SK-N-SH treated with all-trans-retinoic acid at 6 μM for 48 hours (cell line): ENCODE measurements around the gene LBH.

ENCODE experiments used
- CSDC2 ChIP-seq: fragments of 250-450 bp; sonication (Bioruptor Pico); IDR thresholded peaks from 2 replicates; pipeline ENCODE4 v1.5.0; 2020; ENCODE audit warnings: mild to moderate bottlenecking, moderate library complexity
- GLIS3 ChIP-seq: fragments of 250-450 bp; sonication (Bioruptor Pico); IDR thresholded peaks from 2 replicates; pipeline ENCODE4 v1.5.0; 2020; ENCODE audit warnings: mild to moderate bottlenecking, moderate library complexity
- PPARA ChIP-seq: fragments of 250-450 bp; sonication (Bioruptor Pico); IDR thresholded peaks from 2 replicates; pipeline ENCODE4 v1.5.0; 2020; ENCODE audit warnings: mild to moderate bottlenecking, borderline replicate concordance
- TOX ChIP-seq: fragments of 250-450 bp; sonication (Bioruptor Pico); IDR thresholded peaks from 2 replicates; pipeline ENCODE4 v1.8.0; 2021; ENCODE audit warnings: mild to moderate bottlenecking, moderate library complexity, borderline replicate concordance
- ZFP3 ChIP-seq: fragments of 250-450 bp; sonication (Bioruptor Pico); IDR thresholded peaks from 2 replicates; pipeline ENCODE4 v1.5.0; 2020; ENCODE audit warnings: mild to moderate bottlenecking, moderate library complexity
- ZFP30 ChIP-seq: fragments of 450-650 bp; formaldehyde crosslinking; IDR thresholded peaks from 2 replicates; pipeline ENCODE4 v1.5.0; 2022; ENCODE audit warnings: mild to moderate bottlenecking, moderate library complexity
- ZNF70 ChIP-seq: fragments of 450-650 bp; formaldehyde crosslinking; IDR thresholded peaks from 2 replicates; pipeline ENCODE4 v1.5.0; 2020; ENCODE audit warnings: mild to moderate bottlenecking, moderate library complexity
- ZNF8 ChIP-seq: fragments of 450-650 bp; formaldehyde crosslinking; IDR thresholded peaks from 2 replicates; pipeline ENCODE4 v1.5.0; 2020; ENCODE audit warnings: mild to moderate bottlenecking, moderate library complexity
- TF ChIP-seq, protein P1 (sequence below): fragments of 250-450 bp; sonication (Bioruptor Pico); IDR thresholded peaks from 2 replicates; pipeline ENCODE4 v1.8.0; 2020; ENCODE audit warnings: mild to moderate bottlenecking, moderate library complexity, borderline replicate concordance
- TF ChIP-seq, protein P2 (sequence below): fragments of 250-450 bp; sonication (Bioruptor Pico); IDR thresholded peaks from 2 replicates; pipeline ENCODE4 v1.5.1; 2020; ENCODE audit warnings: low read depth, mild to moderate bottlenecking, moderate library complexity

DNA sequence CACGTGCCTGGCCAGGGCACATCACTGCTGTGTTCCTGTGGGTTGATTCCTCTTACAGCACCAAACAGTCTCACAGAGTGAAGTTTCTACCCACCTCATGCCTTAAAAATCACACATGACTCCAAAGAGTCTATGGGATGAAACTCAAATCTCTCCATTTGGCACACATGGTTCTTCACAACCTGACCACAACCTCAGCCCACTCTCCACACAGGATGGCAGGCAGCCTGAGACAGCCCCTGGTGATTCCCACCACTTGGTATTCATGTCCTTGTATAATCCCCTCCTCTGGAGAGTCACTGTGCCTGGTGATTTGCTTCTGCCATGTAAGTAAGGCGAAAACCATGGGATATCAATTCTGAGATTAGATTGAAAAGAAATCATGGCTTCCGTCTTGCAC lies 46.2 kb downstream of the LBH start:
- TF ChIP-seq, protein P1, sequence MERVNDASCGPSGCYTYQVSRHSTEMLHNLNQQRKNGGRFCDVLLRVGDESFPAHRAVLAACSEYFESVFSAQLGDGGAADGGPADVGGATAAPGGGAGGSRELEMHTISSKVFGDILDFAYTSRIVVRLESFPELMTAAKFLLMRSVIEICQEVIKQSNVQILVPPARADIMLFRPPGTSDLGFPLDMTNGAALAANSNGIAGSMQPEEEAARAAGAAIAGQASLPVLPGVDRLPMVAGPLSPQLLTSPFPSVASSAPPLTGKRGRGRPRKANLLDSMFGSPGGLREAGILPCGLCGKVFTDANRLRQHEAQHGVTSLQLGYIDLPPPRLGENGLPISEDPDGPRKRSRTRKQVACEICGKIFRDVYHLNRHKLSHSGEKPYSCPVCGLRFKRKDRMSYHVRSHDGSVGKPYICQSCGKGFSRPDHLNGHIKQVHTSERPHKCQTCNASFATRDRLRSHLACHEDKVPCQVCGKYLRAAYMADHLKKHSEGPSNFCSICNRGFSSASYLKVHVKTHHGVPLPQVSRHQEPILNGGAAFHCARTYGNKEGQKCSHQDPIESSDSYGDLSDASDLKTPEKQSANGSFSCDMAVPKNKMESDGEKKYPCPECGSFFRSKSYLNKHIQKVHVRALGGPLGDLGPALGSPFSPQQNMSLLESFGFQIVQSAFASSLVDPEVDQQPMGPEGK (CRISPR knock-in tag) = no peak
- TF ChIP-seq, protein P2, sequence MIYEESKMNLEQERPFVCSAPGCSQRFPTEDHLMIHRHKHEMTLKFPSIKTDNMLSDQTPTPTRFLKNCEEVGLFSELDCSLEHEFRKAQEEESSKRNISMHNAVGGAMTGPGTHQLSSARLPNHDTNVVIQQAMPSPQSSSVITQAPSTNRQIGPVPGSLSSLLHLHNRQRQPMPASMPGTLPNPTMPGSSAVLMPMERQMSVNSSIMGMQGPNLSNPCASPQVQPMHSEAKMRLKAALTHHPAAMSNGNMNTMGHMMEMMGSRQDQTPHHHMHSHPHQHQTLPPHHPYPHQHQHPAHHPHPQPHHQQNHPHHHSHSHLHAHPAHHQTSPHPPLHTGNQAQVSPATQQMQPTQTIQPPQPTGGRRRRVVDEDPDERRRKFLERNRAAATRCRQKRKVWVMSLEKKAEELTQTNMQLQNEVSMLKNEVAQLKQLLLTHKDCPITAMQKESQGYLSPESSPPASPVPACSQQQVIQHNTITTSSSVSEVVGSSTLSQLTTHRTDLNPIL (CRISPR knock-in tag) = no peak
- TF ChIP-seq GLIS3 (CRISPR knock-in tag) = no peak
- TF ChIP-seq CSDC2 = no peak
- no peak for TF ChIP-seq PPARA (CRISPR knock-in tag)
- TF ChIP-seq ZNF8 (CRISPR knock-in tag) = no peak
- TF ChIP-seq ZFP30 (CRISPR knock-in tag) = no peak
- TF ChIP-seq ZNF70 = no peak
- TF ChIP-seq ZFP3 (CRISPR knock-in tag) = no peak
- TF ChIP-seq TOX (CRISPR knock-in tag) = no peak
